Measurements from ENCODE around the gene THBS3. TPM values are rescaled to one million over a fixed set of nuclear protein-coding genes. Genes with fewer than 3 reads are reported as not detected.
"Not testable (repeated sequence)": the region's sequence is repeated elsewhere in the genome, so short reads cannot be mapped to it uniquely, and the experiment has no call there.

Gene THBS3
- total RNA-seq, 2 donors from 2014 or later, result 17.9 to 18.6 TPM

DNA sequence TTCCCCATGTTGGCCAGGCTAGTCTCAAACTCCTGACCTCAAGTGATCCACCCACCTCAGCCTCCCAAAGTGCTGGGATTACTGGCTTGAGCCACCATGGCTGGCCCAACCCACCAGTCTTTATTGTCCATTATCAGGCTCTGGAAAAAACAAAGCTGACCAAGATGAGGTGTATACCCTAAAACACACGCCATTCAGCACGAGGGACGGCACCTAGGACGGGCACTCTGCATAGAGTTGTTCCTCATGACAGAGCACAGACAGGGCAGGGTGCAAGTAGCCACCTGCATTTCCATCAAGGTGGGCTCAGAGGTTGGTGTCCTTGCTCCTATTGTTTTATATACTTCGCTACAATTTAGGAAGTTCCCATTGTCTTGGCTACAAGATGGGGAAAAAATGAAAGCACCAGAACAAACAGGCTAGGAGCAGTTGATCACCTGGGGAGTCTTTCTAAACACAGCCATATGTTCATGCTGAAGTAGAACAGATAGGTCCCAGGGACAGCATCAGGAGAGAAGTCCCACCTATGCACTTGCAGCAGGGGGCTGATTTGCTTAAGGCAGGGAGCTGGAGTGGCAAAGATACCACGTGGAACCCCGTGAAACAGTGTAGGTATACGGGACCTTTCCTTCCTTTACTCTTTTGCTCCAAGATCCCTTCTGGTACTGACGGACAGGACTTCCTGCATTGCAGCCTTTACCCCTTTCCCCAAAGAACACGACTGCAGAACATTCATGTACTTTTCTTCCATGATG lies 39.1 kb downstream of the THBS3 start:
- DNase-seq (no peak), ATAC-seq (no peak)
- intact Hi-C loops (cut with DNase I), result no loop called here

DNA sequence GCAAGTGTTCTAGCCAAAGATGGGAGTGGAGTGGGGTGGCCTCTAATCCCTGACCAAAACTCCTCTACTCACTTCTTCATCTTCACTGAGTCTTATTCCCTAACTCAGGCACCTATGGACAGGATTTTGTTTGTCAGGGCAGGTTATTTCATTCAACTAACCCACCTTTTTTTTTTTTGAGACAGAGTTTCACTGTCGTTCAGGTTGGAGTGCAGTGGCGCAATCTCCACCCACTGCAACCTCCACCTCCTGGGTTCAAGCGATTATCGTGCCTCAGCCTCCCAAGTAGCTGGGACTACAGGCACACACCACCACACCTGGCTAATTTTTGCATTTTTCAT lies 39.6 kb downstream of the THBS3 start:
- ATAC-seq; intact Hi-C loops (cut with DNase I); DNase-seq: not testable (repeated sequence)

DNA sequence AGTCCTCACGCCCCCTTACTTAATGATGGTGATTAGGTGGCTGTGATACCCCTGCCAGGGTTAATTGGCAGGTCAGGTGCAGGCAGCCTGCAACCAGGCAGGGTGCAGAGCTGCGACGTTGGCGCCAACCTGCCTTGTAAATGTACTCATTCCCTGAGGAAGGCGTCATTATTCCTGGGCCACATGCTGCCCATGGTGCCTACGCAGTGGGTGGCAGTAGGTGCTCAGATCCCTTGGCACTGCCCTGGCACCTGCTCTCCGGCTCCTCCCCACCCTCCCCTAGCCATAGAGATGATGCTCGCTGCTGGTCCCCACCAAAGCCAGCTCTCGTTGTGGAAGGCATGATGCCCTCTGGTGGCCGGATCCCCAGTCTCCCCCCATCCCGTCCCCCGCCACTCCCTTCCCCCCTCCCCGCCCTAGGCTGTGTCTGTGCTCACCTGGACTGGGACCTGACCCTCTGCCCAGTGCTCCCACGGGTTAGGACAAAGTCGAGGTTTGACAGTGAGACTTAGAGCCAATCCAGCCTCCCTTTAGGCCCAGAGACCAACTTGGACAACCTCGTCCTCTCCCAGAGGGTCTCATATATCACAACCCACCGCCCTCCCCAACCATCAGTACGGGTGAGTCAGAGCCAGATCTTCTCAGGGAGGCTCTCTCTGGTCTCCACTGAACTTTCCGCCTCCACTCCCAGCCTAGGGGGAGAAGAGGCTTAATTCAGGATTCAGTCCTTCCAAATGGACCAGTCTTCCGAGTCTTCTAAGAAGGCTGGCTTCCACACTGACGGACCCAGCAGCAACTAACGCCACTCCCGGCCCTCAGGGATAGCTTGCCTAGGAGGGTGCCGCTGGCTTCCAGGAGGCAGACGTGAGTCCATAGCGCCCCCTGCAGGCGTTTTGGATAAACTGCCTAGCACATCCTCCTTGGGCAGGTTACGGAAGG lies 40.3 kb downstream of the THBS3 start:
- DNase-seq, result peak; percentile 93
- intact Hi-C loops (cut with DNase I), result loop anchor here (1.0 to 2.0 kb wide), 2 partner anchors 75 to 76 kb away; no protein-coding TSS in a partner anchor
- ATAC-seq, result peak; percentile 75 to 83

DNA sequence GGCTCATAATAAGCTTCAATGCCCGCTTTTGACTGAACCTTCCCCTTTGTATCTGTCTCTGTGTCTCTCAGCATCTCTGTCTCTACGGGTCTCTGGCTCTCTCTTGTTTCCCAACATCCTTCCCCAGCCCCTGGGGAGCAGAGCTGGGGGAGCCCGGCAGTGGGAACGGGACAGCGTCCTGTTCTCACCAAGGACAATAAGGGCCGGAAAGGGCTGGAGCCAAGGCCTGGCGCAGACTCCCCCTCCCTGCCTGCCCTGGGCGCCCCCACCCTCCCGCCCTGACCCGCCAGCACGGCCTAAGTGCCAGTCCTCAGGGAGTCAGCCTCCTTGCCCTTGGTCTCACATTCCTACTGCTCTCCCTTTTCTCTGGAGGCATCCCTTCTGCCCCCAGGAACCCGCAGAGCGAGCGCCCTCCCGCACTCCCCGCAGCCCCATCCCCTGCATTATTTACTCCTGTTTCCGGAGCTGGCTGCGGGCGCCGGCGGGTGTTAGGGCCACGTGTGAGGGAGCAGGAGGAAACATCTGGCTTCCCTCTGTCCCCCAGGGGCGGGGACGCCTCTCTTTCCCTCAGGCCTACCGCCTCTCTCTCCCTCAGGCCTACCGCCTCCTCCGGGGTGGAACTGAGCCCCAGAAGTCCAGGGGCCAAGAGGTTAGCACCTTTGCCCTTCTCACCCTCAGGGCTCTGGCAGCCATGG lies 41.1 kb downstream of the THBS3 start:
- intact Hi-C loops (cut with DNase I), result loop anchor here (1.0 to 2.0 kb wide), 2 partner anchors 74 to 75 kb away; no protein-coding TSS in a partner anchor
- peak; percentile 84 for DNase-seq

DNA sequence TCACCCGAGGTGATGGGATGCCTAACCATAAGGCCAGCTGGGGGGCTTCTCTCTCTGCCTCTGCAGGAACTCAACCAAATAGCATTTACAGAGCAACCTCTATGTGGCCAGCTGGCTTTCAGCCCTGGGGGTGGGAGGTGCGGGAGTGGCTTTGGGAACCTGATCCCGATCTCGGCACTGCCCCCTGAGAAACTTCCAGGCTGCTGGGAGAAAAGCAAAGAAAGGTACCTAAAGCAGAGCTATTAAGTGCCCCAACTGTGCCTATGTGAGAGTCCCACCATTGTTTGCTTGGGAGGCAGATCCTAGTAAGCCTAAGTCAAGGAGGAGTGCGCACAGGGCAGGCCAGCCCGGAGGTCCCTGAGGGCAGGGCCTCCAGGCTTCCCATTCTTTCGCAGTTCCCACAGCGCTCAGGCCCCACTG lies 41.6 kb downstream of the THBS3 start:
- DNase-seq (no peak), ATAC-seq (no peak)
- intact Hi-C loops (cut with DNase I), result loop anchor here in 1 of 2 donors (2.0 kb wide), 1 partner anchor 73 kb away; no protein-coding TSS in a partner anchor

More for the DNA sequence above, 41.1 kb downstream of the THBS3 start:
- peak; percentile 64 to 71 for ATAC-seq

DNA sequence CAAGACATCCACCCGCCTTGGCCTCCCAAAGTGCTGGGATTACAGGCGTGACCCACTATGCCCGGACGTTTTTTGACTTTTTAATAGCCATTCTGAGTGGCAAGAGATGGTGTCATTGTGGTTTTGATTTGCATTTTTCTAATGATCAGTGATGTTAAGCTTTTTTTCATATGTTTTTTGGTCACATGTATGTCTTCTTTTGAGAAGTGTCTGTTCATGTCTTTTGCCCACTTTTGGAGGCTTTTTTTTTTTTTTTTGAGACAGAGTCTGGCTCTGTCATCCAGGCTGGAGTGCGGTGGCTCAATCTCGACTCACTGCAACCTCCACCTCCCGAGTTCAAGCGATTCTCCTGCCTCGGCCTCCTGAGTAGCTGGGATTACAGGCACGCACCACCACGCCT lies 43.1 kb downstream of the THBS3 start:
- intact Hi-C loops (cut with DNase I); ATAC-seq; DNase-seq: not testable (repeated sequence)

DNA sequence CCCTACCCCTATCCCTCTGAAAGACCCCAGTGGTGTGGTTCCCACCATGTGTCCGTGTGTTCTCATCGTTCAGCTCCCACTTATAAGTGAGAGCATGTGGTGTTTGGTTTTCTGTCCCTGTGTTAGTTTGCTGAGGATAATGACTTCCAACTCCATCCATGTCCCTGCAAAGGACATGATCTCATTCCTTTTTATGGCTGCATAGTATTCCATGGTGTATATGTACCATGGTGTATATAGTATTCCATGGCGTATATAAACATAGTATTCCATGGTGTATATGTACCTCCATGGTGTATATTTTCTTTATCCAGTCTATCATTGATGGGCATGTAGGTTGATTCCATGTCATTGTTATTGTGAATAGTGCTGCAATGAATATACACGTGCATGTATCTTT lies 43.9 kb downstream of the THBS3 start:
- DNase-seq; ATAC-seq; intact Hi-C loops (cut with DNase I): not testable (repeated sequence)

DNA sequence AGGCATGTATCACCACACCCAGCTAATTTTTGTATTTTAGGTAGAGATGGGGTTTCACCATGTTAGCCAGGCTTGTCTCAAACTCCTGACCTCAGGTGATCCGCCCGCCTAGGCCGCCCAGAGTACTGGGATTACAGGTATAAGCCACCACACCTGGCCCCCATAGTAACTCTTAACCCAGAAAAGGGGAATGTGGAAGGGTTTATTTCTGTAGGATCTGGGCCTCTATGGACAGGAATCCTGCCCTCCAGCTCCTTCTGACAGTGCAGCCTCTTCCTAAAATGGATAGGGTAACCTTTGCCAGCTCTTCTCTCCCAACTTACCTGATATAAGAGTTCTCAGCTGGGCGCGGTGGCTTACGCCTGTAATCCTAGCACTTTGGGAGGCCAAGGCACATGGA lies 45.1 kb downstream of the THBS3 start:
- DNase-seq; ATAC-seq; intact Hi-C loops (cut with DNase I): not testable (repeated sequence)

DNA sequence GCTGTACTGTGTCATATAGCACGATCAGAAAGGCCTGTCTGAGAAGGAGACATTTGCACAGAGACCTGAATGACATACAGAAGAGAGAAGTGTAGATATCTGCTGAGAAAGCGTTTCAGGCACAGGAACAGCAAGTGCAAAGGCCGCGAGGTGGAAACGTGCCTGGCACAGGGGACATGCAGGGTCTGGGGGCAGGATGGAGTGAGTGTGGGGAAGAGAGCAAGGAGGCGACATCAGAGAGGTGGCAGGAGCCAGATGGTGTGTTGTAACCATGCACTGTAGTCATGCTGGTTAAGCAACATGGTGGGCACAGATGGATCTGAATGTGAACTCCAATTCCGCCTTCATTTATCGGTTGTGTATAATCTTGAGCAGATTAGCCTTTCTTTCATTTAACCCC lies 47.6 kb downstream of the THBS3 start:
- DNase-seq, result no peak
- intact Hi-C loops (cut with DNase I), result no loop called here
- ATAC-seq, result no peak

DNA sequence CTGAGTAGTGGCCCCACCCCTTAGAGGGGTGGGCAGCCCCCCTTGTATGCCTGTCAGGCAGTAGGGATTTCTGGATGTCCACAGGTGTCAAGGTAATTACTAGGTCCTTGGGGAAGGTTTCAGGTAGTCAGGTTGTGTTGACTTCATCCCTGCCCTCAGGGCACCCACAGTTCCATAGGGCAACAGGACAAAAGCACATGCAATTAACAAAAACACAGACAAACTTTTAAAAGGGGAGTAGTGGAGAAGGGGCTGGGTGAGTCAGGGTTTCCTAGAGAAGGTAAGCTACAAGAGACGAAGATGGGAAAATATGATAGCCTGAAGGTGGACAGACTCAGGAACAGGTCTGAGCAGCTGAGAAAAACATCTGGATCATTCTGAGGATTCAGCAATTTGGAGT lies 48.7 kb downstream of the THBS3 start:
- ATAC-seq (no peak), DNase-seq (no peak)
- intact Hi-C loops (cut with DNase I), result no loop called here

DNA sequence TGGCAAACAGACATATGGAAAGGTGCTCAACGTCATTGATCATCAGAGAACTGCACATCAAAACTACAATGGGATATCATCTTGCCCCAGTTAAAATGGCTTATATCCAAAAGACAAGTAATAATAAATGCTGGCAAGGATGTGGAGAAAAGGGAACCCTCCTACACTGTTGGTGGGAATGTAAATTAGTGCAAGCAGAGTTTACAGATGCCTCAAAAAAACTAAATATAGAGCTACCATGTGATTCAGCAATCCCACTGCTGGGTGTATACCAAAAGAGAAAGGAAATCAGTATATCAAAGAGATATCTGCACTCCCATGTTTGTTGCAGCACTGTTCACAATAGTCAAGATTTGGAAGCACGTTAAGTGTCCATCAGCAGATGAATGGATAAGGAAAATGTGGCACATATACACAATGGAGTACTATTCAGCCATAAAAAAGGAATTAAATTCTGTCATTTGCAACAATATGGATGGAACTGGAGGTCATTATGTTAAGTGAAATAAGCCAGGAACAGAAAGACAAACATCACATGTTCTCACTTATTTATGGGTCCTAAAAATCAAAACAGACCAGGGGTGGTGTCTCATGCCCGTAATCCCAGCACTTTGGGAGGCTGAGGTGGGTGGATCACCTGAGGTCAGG lies 51.6 kb downstream of the THBS3 start:
- ATAC-seq; DNase-seq; intact Hi-C loops (cut with DNase I): not testable (repeated sequence)

Other genes starting within 250 kb of the THBS3 start
- 10 to 100 TPM; 15.3 to 15.8 TPM for gene PYGO2, start 246.1 kb downstream of the THBS3 start, total RNA-seq
- gene SHC1, start 237.2 kb downstream of the THBS3 start, total RNA-seq, result 100 to 1,000 TPM in 1 of 2 donors, 10 to 100 TPM in 1; 88.7 to 102 TPM
- 10 to 100 TPM; 26.9 to 33.8 TPM for gene CKS1B, start 233.2 kb downstream of the THBS3 start, total RNA-seq
- gene FLAD1, start 224.6 kb downstream of the THBS3 start, total RNA-seq, result 10 to 100 TPM; 25.9 to 30.8 TPM
- gene LENEP, start 214.3 kb downstream of the THBS3 start, total RNA-seq, result not detected
- 10 to 100 TPM; 49.6 to 52.6 TPM for gene ZBTB7B, start 205.1 kb downstream of the THBS3 start, total RNA-seq
- gene DCST2, start 174.1 kb downstream of the THBS3 start, total RNA-seq, result under 1 TPM in 1 of 2 donors, not detected in 1; 0.59 TPM
- not detected for gene DCST1, start 174.1 kb downstream of the THBS3 start, total RNA-seq
- gene ADAM15, start 156.6 kb downstream of the THBS3 start, total RNA-seq, result 100 to 1,000 TPM; 108 to 142 TPM
- gene EFNA4, start 144.2 kb downstream of the THBS3 start, total RNA-seq, result 1 to 10 TPM; 2.5 to 2.7 TPM
- gene EFNA3, start 129.1 kb downstream of the THBS3 start, total RNA-seq, result 1 to 10 TPM; 1.1 to 1.4 TPM
- gene EFNA1, start 80.0 kb downstream of the THBS3 start, total RNA-seq, result 10 to 100 TPM; 33.3 to 39.1 TPM
- 10 to 100 TPM; 12.2 to 13.0 TPM for gene SLC50A1, start 72.0 kb downstream of the THBS3 start, total RNA-seq
- 10 to 100 TPM; 65.8 to 78.6 TPM for gene DPM3, start 67.4 kb downstream of the THBS3 start, total RNA-seq
- gene KRTCAP2, start 34.6 kb downstream of the THBS3 start, total RNA-seq, result 100 to 1,000 TPM; 143 to 156 TPM
- gene TRIM46, start 34.0 kb downstream of the THBS3 start, total RNA-seq, result under 1 TPM; 0.15 to 0.21 TPM
- 10 to 100 TPM; 19.7 to 25.5 TPM for gene MTX1, start 798 bp upstream of the THBS3 start, total RNA-seq
- gene ENTREP3, start 47.6 kb upstream of the THBS3 start, total RNA-seq, result 10 to 100 TPM; 16.1 to 18.7 TPM
- gene SCAMP3, start 54.5 kb upstream of the THBS3 start, total RNA-seq, result 10 to 100 TPM; 53.6 to 66.4 TPM
- gene CLK2, start 65.6 kb upstream of the THBS3 start, total RNA-seq, result 10 to 100 TPM; 19.7 to 23.8 TPM
- 1 to 10 TPM in 1 of 2 donors, under 1 TPM in 1; 0.76 to 1.6 TPM for gene HCN3, start 69.6 kb upstream of the THBS3 start, total RNA-seq
- gene PKLR, start 93.5 kb upstream of the THBS3 start, total RNA-seq, result not detected
- gene FDPS, start 101.0 kb upstream of the THBS3 start, total RNA-seq, result 100 to 1,000 TPM in 1 of 2 donors, 10 to 100 TPM in 1; 92.9 to 128 TPM
- gene RUSC1, start 113.0 kb upstream of the THBS3 start, total RNA-seq, result 10 to 100 TPM; 18.7 to 25.3 TPM